WI38 (cell line): Measurements from ENCODE around the gene ACOT8.

Experiments used
- H3K4me3 ChIP-seq: 2 replicates; pipeline ENCODE4 v1.5.1; 2011; ENCODE audit warnings: low read depth, mild to moderate bottlenecking, control low read depth, low read length
- CTCF ChIP-seq: IDR thresholded peaks from 2 replicates; pipeline ENCODE4 v1.5.1; 2012; ENCODE audit warnings: low read depth, mild to moderate bottlenecking, control low read depth, low read length

The ACOT8 gene

GRCh38 chr20:45836841-45837240 is 20.4 kb downstream of the ACOT8 start:
- no peak overlapping the region for H3K4me3 ChIP-seq
- no peak for TF ChIP-seq CTCF

- no peak for TF ChIP-seq CTCF
- peak overlapping the region; percentile 72 for H3K4me3 ChIP-seq
Measured at GRCh38 chr20:45835825-45836224, 21.4 kb downstream of the ACOT8 start.

GRCh38 chr20:45835329-45835765 is 21.8 kb downstream of the ACOT8 start:
- H3K4me3 ChIP-seq, result peak overlapping the region; percentile 72
- no peak for TF ChIP-seq CTCF

GRCh38 chr20:45834797-45835161 is 22.4 kb downstream of the ACOT8 start:
- H3K4me3 ChIP-seq, result peak overlapping the region; percentile 72

GRCh38 chr20:45833883-45834796 is 23.1 kb downstream of the ACOT8 start:
- H3K4me3 ChIP-seq, result peak overlapping the region; percentile 72
- TF ChIP-seq CTCF, result no peak

More at GRCh38 chr20:45834797-45835161, 22.4 kb downstream of the ACOT8 start:
- TF ChIP-seq CTCF, result no peak

GRCh38 chr20:45833030-45833882 is 23.9 kb downstream of the ACOT8 start, which contains the start of gene SNX21:
TSS of gene SNX21 (plus strand) at chr20:45833799. CDS start at chr20:45833920, 121 bp downstream.
- TF ChIP-seq CTCF, result no peak
- peak within 1 kb of the TSS; percentile 72 for H3K4me3 ChIP-seq
